Hepatocyte (in vitro differentiated cells): ENCODE data around the gene ABHD1. TPM values are rescaled to one million over a fixed set of nuclear protein-coding genes. Genes with fewer than 3 reads are reported as not detected.

Experiments
- DNase-seq: peaks from one replicate; pipeline ENCODE4 v3.0.0-alpha.2; 2016; ENCODE audit warnings: low spot score
- H2AFZ ChIP-seq: fragments of 200-600 bp; sonication (generic); 2 replicates; pipeline ENCODE4 v1.6.0; 2016; ENCODE audit warnings: antibody characterized with exemption, mild to moderate bottlenecking
- H3K27ac ChIP-seq: fragments of 200-600 bp; sonication (generic); 2 replicates; pipeline ENCODE4 v1.5.1; 2016; ENCODE audit warnings: mild to moderate bottlenecking
- H3K27me3 ChIP-seq: fragments of 200-600 bp; sonication (generic); 2 replicates; pipeline ENCODE4 v1.6.1; 2016
- H3K36me3 ChIP-seq: fragments of 200-600 bp; sonication (generic); replicated peaks from 2 replicates; pipeline ENCODE4 v1.5.1; 2016; ENCODE audit warnings: low read depth; ENCODE audit not compliant: insufficient read depth
- H3K4me1 ChIP-seq: fragments of 200-600 bp; sonication (generic); 2 replicates; pipeline ENCODE4 v1.5.1; 2016; ENCODE audit warnings: mild to moderate bottlenecking, moderate library complexity; ENCODE audit not compliant: insufficient read depth
- H3K4me2 ChIP-seq: fragments of 200-600 bp; sonication (generic); 2 replicates; pipeline ENCODE4 v1.6.0; 2016
- H3K4me3 ChIP-seq: fragments of 200-600 bp; sonication (generic); 2 replicates; pipeline ENCODE4 v1.5.1; 2016; ENCODE audit warnings: mild to moderate bottlenecking
- H3K79me2 ChIP-seq: fragments of 200-600 bp; sonication (generic); 2 replicates; pipeline ENCODE4 v1.6.0; 2017; ENCODE audit warnings: mild to moderate bottlenecking
- H3K9me2 ChIP-seq: fragments of 200-600 bp; sonication (generic); replicated peaks from 2 replicates; pipeline ENCODE4 v1.6.0; 2017; ENCODE audit warnings: mild to moderate bottlenecking; ENCODE audit not compliant: insufficient read depth
- H3K9me3 ChIP-seq: fragments of 200-600 bp; sonication (generic); 2 replicates; pipeline ENCODE4 v1.5.1; 2016; ENCODE audit warnings: low read depth, mild to moderate bottlenecking
- H4K20me1 ChIP-seq: fragments of 200-600 bp; sonication (generic); 2 replicates; pipeline ENCODE4 v1.6.0; 2016; ENCODE audit warnings: mild to moderate bottlenecking; ENCODE audit not compliant: insufficient read depth, poor library complexity, severe bottlenecking
- EZH2 ChIP-seq: fragments of 200-600 bp; sonication (generic); IDR thresholded peaks from 2 replicates; pipeline ENCODE4 v1.6.1; 2016; ENCODE audit warnings: antibody characterized with exemption, mild to moderate bottlenecking, borderline replicate concordance
- EZH2phosphoT487 ChIP-seq: fragments of 200-600 bp; sonication (generic); IDR thresholded peaks from one replicate; pipeline ENCODE4 v1.6.1; 2018; ENCODE audit warnings: antibody characterized with exemption, mild to moderate bottlenecking, low read depth, moderate library complexity; ENCODE audit not compliant: unreplicated experiment, severe bottlenecking
- WGBS: methylation state at CpG from one replicate; pipeline ENCODE4 v1.1.6; 2016; ENCODE audit warnings: low lambda C conversion rate; ENCODE audit errors: missing lambda C conversion rate; 5-methylcytosine and 5-hydroxymethylcytosine counted together
- polyA plus RNA-seq: library from polyadenylated mRNA; unstranded; fragments of >200 nt; fragmentation: Nextera tagmentation; extraction: Ambion mirVana; gene quantifications from 2 replicates; pipeline ENCODE4 v1.2.1, GENCODE V29; 2016
- total RNA-seq: library from RNA; depleted of rRNA; stranded (reverse); fragments of >200 nt; gene quantifications from 2 replicates; pipeline ENCODE4 v1.2.3, GENCODE V29; 2014
- TF ChIP-seq, protein P1 (sequence below): fragments of 200-600 bp; sonication (generic); IDR thresholded peaks from 2 replicates; pipeline ENCODE4 v1.5.1; 2016; ENCODE audit warnings: antibody characterized with exemption, mild to moderate bottlenecking; ENCODE audit not compliant: poor library complexity

The ABHD1 gene
- total and polyA plus RNA-seq, 2 experiments from 2014 or later, result 0.03 to 0.58 TPM

DNA sequence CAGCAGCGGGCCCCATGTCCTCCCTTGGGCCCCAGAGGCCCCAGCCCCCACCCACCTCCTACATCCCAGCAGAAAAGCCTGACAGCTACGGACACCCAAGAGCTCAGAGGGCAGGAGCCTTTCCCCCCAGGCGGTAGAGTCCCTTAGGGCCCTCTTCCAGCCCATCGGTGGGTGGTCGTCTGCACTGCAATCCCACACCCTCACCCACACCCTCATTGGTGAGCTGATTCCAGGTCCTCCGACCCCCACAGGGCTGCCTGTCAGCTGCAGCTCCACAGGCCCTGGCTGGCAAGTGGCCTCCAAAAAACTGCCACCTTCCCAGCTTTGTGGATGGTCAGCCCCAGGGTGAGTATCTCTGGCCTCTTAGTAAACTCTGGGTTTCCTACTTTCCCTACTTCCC is 35.7 kb downstream of the ABHD1 start:
- 80% methylated on average over 5 of the region's 6 CpGs for WGBS
- H2AFZ ChIP-seq, result no peak overlapping the region
- no peaks in the 10 kb centered on the region for H3K4me1 ChIP-seq
- no peak overlapping the region for H3K4me3 ChIP-seq
- no peaks in the 10 kb centered on the region for H3K36me3 ChIP-seq
- no peak for TF ChIP-seq EZH2
- TF ChIP-seq, protein P1, sequence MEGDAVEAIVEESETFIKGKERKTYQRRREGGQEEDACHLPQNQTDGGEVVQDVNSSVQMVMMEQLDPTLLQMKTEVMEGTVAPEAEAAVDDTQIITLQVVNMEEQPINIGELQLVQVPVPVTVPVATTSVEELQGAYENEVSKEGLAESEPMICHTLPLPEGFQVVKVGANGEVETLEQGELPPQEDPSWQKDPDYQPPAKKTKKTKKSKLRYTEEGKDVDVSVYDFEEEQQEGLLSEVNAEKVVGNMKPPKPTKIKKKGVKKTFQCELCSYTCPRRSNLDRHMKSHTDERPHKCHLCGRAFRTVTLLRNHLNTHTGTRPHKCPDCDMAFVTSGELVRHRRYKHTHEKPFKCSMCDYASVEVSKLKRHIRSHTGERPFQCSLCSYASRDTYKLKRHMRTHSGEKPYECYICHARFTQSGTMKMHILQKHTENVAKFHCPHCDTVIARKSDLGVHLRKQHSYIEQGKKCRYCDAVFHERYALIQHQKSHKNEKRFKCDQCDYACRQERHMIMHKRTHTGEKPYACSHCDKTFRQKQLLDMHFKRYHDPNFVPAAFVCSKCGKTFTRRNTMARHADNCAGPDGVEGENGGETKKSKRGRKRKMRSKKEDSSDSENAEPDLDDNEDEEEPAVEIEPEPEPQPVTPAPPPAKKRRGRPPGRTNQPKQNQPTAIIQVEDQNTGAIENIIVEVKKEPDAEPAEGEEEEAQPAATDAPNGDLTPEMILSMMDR, result no peak
- TF ChIP-seq EZH2phosphoT487, result no peak
- H4K20me1 ChIP-seq, result no peaks in the 10 kb centered on the region
- no peaks in the 10 kb centered on the region for H3K9me3 ChIP-seq
- H3K79me2 ChIP-seq, result no peaks in the 10 kb centered on the region
- H3K4me2 ChIP-seq, result no peak overlapping the region
- DNase-seq, result no peak
- H3K27ac ChIP-seq, result no peak overlapping the region
- no peaks in the 10 kb centered on the region for H3K27me3 ChIP-seq
- no peaks in the 10 kb centered on the region for H3K9me2 ChIP-seq

DNA sequence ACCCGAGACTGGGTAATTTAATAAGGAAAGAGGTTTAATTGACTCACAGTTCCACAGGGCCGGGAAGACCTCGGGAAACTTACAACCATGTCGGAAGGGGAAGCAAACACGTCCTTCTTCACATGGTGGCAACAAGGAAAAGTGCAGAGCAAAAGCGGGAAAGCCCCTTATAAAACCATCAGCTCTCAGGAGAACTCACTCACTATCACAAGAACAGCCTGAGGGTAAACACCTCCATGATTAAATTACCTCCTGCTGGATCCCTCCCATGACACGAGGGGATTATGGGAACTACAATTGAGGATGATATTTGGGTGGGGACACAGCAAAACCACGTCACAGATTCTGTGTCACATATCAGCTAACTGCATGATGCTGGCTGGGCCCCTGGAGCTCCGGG is 36.6 kb downstream of the ABHD1 start:
- Histone ChIP-seq H3K4me2 (no peak overlapping the region), H3K4me3 (no peak overlapping the region), H3K79me2 (no peaks in the 10 kb centered on the region), H3K9me3 (no peaks in the 10 kb centered on the region), H2AFZ (no peak overlapping the region), H3K9me2 (no peaks in the 10 kb centered on the region), H3K27ac (no peak overlapping the region), H3K36me3 (no peaks in the 10 kb centered on the region), H3K27me3 (no peaks in the 10 kb centered on the region), H3K4me1 (no peaks in the 10 kb centered on the region), H4K20me1 (no peaks in the 10 kb centered on the region)
- WGBS, result 78% methylated on average over 9 of the region's 9 CpGs
- TF ChIP-seq, protein P1, result no peak
- TF ChIP-seq EZH2, result no peak
- no peak for DNase-seq

DNA sequence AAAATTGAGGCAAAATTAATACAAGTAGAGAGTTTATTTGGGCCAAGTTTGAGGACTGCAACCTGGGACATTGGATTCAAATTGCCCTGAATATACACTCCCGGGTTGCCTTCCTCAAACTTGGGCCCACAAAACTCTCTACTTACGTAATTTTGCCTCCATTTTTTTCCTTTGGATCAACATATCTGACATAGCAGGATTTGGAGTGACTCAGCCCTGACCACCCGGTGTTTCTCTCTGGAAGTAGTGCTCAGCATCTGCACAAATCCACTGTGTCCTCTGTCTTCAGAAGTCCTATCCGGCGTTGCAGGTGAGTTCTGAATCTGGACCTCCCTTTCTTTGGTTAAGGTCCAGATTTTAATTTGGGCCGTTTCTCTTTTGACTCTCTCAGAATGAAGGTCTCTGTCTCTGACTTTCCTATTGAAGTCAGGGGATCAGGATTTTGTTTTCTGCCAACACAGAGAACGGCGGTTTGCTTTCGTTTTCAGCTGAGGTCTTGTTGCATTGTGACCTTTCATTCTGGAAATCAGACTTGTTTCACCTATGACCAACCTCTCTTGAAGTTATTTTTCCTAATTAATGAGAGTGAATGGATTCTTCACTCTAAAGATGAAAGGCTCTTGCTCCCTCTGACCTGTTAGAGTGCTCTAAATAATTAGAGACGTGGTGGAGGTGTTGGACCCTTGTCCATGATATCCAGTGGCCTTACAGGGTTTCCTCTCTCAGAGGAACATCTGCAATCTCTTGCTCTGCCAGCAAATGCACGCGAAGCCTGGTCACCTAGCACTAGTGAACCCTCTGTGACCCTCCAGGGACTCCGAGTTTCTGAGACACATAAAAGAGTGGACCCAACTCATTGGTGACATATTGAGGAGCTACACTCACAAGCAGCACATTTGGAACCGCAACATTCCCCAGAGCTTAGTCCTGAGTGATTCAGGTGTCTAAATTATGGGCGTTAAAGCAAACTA is 38.8 kb downstream of the ABHD1 start:
- no peaks in the 10 kb centered on the region for H3K4me1 ChIP-seq
- no peak for DNase-seq
- no peak overlapping the region for H2AFZ ChIP-seq
- H3K4me3 ChIP-seq, result no peak overlapping the region
- no peaks in the 10 kb centered on the region for H3K9me2 ChIP-seq
- no peaks in the 10 kb centered on the region for H3K9me3 ChIP-seq
- no peaks in the 10 kb centered on the region for H3K79me2 ChIP-seq
- TF ChIP-seq EZH2phosphoT487, result no peak
- TF ChIP-seq EZH2, result no peak
- TF ChIP-seq, protein P1, result no peak
- no peaks in the 10 kb centered on the region for H3K36me3 ChIP-seq
- no peaks in the 10 kb centered on the region for H4K20me1 ChIP-seq
- no peak overlapping the region for H3K4me2 ChIP-seq
- H3K27me3 ChIP-seq, result no peaks in the 10 kb centered on the region
- WGBS, result 84% methylated on average over 15 of the region's 15 CpGs
- H3K27ac ChIP-seq, result no peak overlapping the region
